ENCODE measurements around the gene USHBP1.

GRCh38 chr19:17309198-17309964, 44.8 kb upstream of the USHBP1 start, which contains the start of gene DDA1:
- no peak for TF ChIP-seq CTCF (IDR thresholded peaks at IDR 0.05)
- peak; percentile 60 for TF ChIP-seq POLR2AphosphoS5 (IDR thresholded peaks at IDR 0.05; ENCODE audit: low read depth, low read length)
- TF ChIP-seq TCF7L2 (IDR thresholded peaks at IDR 0.05; ENCODE audit: low read depth, low read length): 0 out of 2 replicates have a peak, but pooled peaks have one; percentile 47
- no peak for TF ChIP-seq REST (IDR thresholded peaks at IDR 0.05; ENCODE audit: insufficient read depth in 1 of 2, low read depth in 2 of 2, low read length in 1 of 2)
- peak; percentile 52; the same call in 1 of the 2 replicates for TF ChIP-seq SIN3A (IDR thresholded peaks at IDR 0.05; ENCODE audit: borderline replicate concordance, insufficient read depth, low read depth, low read length)
